HG03442 (cell line): ENCODE results near the gene CDC5L.

Experiments
- ATAC-seq: cut with Tn5 transposase; IDR thresholded peaks from one replicate; pipeline ENCODE4 v1.9.1; 2021; ENCODE audit warnings: mild to moderate bottlenecking, moderate library complexity; ENCODE audit not compliant: unreplicated experiment

CDC5L gene

DNA sequence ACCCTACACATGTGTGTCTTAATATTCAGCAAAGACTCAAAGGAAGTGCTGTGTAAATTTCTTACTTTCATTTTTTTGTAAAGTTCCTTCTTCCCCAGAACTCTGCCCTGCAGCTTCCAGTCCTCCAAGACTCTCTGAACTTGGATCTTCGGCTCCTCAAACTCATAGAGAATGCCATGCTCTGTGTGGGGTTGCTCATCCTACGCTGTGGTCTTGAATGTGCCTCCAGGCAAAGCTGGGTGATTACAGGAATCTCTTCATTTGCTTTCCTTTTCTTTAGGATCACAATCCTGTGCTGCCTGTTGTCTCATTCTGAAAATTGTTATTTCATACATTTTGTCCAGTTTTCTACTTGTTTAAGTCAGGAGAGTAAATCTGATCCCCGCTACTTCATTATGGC is 14.5 kb upstream of the CDC5L start:
- ATAC-seq, result no peak

DNA sequence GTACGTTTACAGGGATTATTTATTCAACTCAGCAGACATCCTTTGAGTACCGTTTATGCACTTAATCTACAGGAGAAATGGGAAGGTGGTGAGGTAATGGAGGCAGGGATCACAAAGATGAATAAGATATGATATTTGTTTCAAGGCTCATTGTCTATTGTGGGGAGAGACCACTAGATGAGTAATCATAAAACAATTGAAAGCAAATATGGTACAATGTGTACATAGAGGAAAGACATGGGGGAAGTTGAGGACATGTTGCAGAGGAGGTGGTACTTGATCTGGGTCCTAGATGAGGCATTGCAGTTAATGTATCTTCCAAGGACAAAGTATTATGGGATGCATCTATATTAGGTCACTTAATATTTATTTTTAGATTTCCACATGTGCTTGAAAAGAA is 13.7 kb upstream of the CDC5L start:
- no peak for ATAC-seq

DNA sequence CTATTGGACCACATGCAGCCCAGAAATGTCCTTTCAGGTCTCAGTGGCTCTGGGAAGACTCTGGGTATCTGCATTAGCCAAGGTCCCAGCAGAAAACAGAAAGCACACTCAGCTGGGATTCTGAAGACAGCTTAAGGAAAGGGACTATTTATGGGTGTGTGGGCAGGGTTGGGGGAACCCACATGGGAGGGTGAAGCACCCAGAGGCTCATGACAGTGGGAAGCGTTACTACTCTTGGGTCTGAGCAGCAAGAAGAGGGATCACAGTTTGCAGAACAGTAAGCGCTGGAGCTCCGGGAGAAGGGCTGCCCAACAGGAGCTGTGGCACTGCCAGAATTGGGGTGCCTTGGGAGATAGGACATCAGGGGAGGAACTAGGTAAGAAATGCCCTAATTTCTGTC is 12.4 kb upstream of the CDC5L start:
- no peak for ATAC-seq

DNA sequence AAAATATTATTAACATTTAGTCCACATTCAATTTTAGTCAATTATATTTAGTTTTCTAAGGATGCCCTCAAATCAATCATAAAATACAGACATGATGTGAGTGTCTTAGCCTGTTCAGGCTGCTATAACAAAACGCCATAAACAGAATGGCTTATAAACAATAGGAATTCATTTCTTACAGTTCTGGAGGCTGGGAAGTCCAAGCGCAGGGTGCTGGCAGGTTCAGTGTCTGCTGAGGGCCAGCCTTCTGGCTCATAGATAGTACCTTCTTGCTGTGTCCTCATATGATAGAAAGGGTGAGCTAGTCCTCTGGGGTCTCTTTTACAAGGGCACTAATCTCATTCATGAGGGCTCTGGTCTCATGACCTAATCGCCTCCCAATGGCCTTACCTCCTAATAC is 10.0 kb upstream of the CDC5L start:
- ATAC-seq, result no peak

GRCh38 chr6:44377971-44378370 is 9.5 kb upstream of the CDC5L start:
- no peak for ATAC-seq

- ATAC-seq, result no peak
These were observed 5.8 kb upstream of the CDC5L start for GRCh38 chr6:44381739-44382138.

DNA sequence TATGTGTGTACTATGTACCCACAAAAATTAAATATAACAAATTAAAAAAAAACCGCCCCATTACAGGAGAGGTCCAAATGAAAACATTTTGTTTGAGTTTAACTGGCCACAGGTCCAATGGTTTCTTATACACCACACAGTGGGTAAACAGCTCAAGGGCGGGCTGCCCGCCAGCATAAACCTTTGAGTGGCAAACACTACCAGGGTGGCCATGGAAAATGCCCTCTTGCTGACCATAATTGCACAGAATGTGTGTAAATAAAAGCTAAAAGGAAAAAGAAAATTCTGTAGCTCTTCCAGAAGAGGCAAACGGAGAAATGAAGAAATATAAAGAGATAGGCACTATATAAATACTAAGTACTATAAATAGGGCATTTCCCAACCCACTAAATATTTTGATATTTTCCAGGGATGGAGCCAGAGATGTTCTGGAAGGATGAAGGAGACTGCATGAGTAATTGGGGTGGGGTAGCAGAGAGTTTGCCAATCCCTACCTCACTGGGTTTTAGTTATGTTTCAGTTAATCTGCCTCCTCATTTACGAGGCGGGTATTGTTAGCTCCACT is 1.1 kb upstream of the CDC5L start:
- no peak for ATAC-seq

GRCh38 chr6:44386929-44387345 is 569 bp upstream of the CDC5L start:
- ATAC-seq, result peak; percentile 6

- no peak for ATAC-seq
These were observed 605 bp downstream of the CDC5L start for GRCh38 chr6:44388135-44388487.

DNA sequence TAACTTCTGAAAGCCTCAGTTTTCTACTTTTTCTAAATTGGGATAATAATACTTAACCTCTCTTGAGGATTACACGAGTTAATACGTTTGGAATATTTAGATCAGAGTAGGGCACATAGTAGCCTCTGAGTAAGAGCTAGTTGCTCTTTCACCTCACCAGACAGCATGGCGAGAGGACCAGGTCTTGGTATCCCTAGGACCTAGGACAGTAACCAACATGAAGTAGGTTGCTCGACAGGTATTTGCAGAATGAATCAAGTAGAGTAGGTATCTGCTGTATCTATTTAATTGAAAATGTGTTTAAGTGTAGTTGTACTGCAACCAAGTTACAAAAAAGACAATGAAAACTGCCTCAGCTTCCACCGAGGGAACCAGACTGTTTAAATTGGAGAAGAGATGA is 1.4 kb downstream of the CDC5L start:
- no peak for ATAC-seq

DNA sequence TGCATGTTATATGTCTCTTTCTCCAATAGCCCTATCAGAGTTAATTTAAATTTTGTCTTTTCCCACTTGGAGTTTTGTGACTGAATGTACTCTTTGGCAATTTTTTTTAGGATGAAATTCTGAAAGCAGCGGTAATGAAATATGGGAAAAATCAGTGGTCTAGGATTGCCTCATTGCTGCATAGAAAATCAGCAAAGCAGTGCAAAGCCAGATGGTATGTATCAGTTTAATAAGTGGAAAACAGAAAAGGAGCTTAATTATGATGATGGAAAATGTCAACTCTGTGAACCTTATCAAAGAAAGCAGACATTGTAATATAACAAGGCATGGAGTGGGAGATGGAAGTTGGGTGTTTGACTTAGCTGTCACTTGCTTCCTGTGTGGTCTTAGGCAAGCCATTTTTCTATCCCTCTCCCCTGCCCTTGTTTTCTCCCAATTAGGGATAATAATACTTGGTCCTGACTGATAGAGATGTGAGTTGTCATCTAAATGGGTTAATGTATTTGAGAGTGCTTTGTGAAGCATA is 2.7 kb downstream of the CDC5L start:
- no peak for ATAC-seq

- no peak for ATAC-seq
These were observed 8.0 kb downstream of the CDC5L start for GRCh38 chr6:44395501-44395900.

GRCh38 chr6:44396968-44397367 is 9.5 kb downstream of the CDC5L start:
- ATAC-seq, result no peak

GRCh38 chr6:44397424-44398164 is 10.1 kb downstream of the CDC5L start:
- no peak for ATAC-seq

- no peak for ATAC-seq
These were observed 12.5 kb downstream of the CDC5L start for GRCh38 chr6:44399991-44400390.

GRCh38 chr6:44400572-44400971 is 13.1 kb downstream of the CDC5L start:
- no peak for ATAC-seq

GRCh38 chr6:44401138-44401537 is 13.6 kb downstream of the CDC5L start:
- ATAC-seq, result no peak

GRCh38 chr6:44404022-44404714 is 16.7 kb downstream of the CDC5L start:
- no peak for ATAC-seq

DNA sequence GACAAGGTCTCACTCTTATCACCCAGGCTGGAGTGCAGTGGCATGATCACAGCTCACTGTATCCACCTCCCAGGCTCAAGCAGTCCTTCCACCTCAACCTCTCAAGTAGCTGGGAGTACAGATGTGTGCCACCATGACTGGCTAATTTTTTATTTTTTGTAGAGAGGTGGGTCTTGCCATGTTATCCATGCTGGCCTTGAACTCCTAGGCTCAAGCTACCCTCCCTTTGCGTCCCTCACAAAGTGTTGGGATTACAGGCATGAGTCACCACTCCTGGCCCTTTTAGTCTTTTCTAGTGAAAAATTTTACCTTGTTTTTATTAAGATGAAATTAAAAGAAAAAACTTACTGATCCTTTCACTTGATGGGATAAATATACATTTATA is 17.2 kb downstream of the CDC5L start:
- ATAC-seq, result no peak

GRCh38 chr6:44407951-44408670 is 20.6 kb downstream of the CDC5L start:
- no peak for ATAC-seq

DNA sequence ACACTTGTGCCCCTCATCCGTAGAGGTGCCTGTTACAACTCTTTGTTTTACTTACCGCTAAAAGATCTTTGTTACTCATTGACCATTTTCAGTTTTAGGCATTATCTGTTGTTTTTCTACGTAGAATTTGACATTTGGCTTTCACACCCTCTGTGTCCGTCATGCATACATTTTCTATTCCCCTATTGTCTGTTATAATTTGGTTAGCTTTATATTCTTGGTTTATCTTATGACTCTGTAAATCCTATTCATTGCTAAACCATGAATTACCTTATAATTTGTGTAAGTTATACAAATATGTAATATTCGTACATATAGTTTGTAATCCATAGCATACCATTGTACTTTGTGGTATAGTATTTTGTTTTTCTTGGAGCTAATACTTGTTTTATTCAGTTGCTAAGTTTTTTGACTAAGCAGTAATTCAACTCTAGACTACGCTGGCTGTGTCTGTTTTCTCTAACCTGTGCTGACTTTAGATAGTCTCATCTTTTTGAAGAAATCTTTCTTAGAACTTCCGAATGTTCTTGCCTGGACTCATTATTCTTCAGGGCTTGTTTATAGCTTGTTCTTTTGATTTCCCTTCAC is 21.8 kb downstream of the CDC5L start:
- no peak for ATAC-seq
